WTC11 (cell line): ENCODE results near the gene GPAT3. TPM values are rescaled to one million over a fixed set of nuclear protein-coding genes. Genes with fewer than 3 reads are reported as not detected.

Experiments used
- ATAC-seq: fragments of 200-7000 bp; cut with Tn5 transposase; 2 replicates; pipeline ENCODE4 v1.10.0; 2021; ENCODE audit warnings: mild to moderate bottlenecking, moderate library complexity
- CTCF ChIA-PET: fragments of 300-600 bp; sonication (Branson Sonifier 250); formaldehyde crosslinking; loops from one replicate; lab custom pipeline; 2021; ENCODE audit warnings: antibody characterized with exemption; lab: Charles Lee
- POLR2A ChIA-PET: fragments of 350-600 bp; sonication (Branson Sonifier 250); formaldehyde crosslinking; loops from one replicate; lab custom pipeline; 2021; ENCODE audit warnings: antibody characterized with exemption; lab: Charles Lee
- DNase-seq: peaks from one replicate; pipeline ENCODE4 v3.0.0; 2021; ENCODE audit warnings: low spot score
- H3K27ac Mint-ChIP-seq: 2 replicates; pipeline ENCODE4 v1.8.0; 2021; ENCODE audit warnings: mixed read lengths
- H3K27me3 Mint-ChIP-seq: 2 replicates; pipeline ENCODE4 v1.8.0; 2021; ENCODE audit warnings: low read depth, mild to moderate bottlenecking, moderate library complexity, mixed read lengths
- H3K36me3 Mint-ChIP-seq: 2 replicates; pipeline ENCODE4 v1.8.0; 2021; ENCODE audit warnings: mixed read lengths
- H3K4me1 Mint-ChIP-seq: 2 replicates; pipeline ENCODE4 v1.8.0; 2022; ENCODE audit warnings: mixed read lengths
- H3K4me3 Mint-ChIP-seq: 2 replicates; pipeline ENCODE4 v1.8.0; 2021; ENCODE audit warnings: mild to moderate bottlenecking, moderate library complexity, mixed read lengths
- H3K9me3 Mint-ChIP-seq: 2 replicates; pipeline ENCODE4 v1.8.0; 2021; ENCODE audit warnings: mixed read lengths
- ATF1 ChIP-seq: sonication (generic); formaldehyde crosslinking; IDR thresholded peaks from 2 replicates; pipeline ENCODE4 v1.8.1; 2023; ENCODE audit warnings: mild to moderate bottlenecking, moderate library complexity, missing genetic modification reagents
- ELF4 ChIP-seq: sonication (generic); formaldehyde crosslinking; IDR thresholded peaks from 2 replicates; pipeline ENCODE4 v1.8.1; 2022; ENCODE audit warnings: low read depth, mild to moderate bottlenecking, moderate library complexity, missing genetic modification reagents
- ESRRA ChIP-seq: sonication (generic); formaldehyde crosslinking; IDR thresholded peaks from 2 replicates; pipeline ENCODE4 v1.8.1; 2022; ENCODE audit warnings: mild to moderate bottlenecking, missing genetic modification reagents, borderline replicate concordance
- FOXJ3 ChIP-seq: sonication (generic); formaldehyde crosslinking; IDR thresholded peaks from 2 replicates; pipeline ENCODE4 v1.9.0; 2021; ENCODE audit warnings: missing genetic modification reagents, mild to moderate bottlenecking, borderline replicate concordance
- GABPB1 ChIP-seq: sonication (generic); formaldehyde crosslinking; IDR thresholded peaks from 2 replicates; pipeline ENCODE4 v1.8.1; 2023; ENCODE audit warnings: mild to moderate bottlenecking, missing genetic modification reagents
- GRHL2 ChIP-seq: fragments of 250-450 bp; sonication (Bioruptor Pico); IDR thresholded peaks from 2 replicates; pipeline ENCODE4 v1.8.0; 2022; ENCODE audit warnings: mild to moderate bottlenecking, moderate library complexity; ENCODE audit not compliant: insufficient replicate concordance, severe bottlenecking
- JUN ChIP-seq: sonication (generic); formaldehyde crosslinking; IDR thresholded peaks from 2 replicates; pipeline ENCODE4 v1.8.0; 2023; ENCODE audit warnings: mild to moderate bottlenecking, missing genetic modification reagents
- MXD4 ChIP-seq: fragments of 250-450 bp; sonication (Bioruptor Pico); IDR thresholded peaks from 2 replicates; pipeline ENCODE4 v1.8.0; 2021; ENCODE audit warnings: mild to moderate bottlenecking, moderate library complexity, borderline replicate concordance
- MYBL2 ChIP-seq: sonication (generic); formaldehyde crosslinking; IDR thresholded peaks from 2 replicates; pipeline ENCODE4 v1.8.1; 2023; ENCODE audit warnings: mild to moderate bottlenecking, moderate library complexity, missing genetic modification reagents
- NR2C2 ChIP-seq: sonication (generic); formaldehyde crosslinking; IDR thresholded peaks from 2 replicates; pipeline ENCODE4 v1.8.0; 2022; ENCODE audit warnings: mild to moderate bottlenecking, missing genetic modification reagents
- TCF7 ChIP-seq: sonication (generic); formaldehyde crosslinking; IDR thresholded peaks from 2 replicates; pipeline ENCODE4 v1.8.0; 2022; ENCODE audit warnings: mild to moderate bottlenecking, low read depth, missing genetic modification reagents, moderate library complexity
- TEAD4 ChIP-seq: sonication (generic); formaldehyde crosslinking; IDR thresholded peaks from 2 replicates; pipeline ENCODE4 v1.8.0; 2022; ENCODE audit warnings: mild to moderate bottlenecking, missing genetic modification reagents
- TP53 ChIP-seq: sonication (generic); formaldehyde crosslinking; IDR thresholded peaks from 2 replicates; pipeline ENCODE4 v1.8.1; 2023; ENCODE audit warnings: mild to moderate bottlenecking, missing genetic modification reagents
- ZNF423 ChIP-seq: fragments of 250-450 bp; sonication (Bioruptor Pico); IDR thresholded peaks from 2 replicates; pipeline ENCODE4 v2.1.2; 2022; ENCODE audit warnings: mild to moderate bottlenecking, moderate library complexity
- ZNF671 ChIP-seq: fragments of 250-450 bp; sonication (Bioruptor Pico); IDR thresholded peaks from 2 replicates; pipeline ENCODE4 v1.8.0; 2021; ENCODE audit warnings: mild to moderate bottlenecking
- total RNA-seq: library from RNA; stranded (reverse); gene quantifications from 3 replicates; pipeline ENCODE4 v1.2.3, GENCODE V29; 2021
- TF ChIP-seq, protein P1 (sequence below): fragments of 200-600 bp; IDR thresholded peaks from 2 replicates; pipeline ENCODE4 v1.8.0; 2022; ENCODE audit warnings: antibody characterized with exemption
- TF ChIP-seq, protein P2 (sequence below): sonication (generic); formaldehyde crosslinking; conservative IDR thresholded peaks from 2 replicates; pipeline ENCODE4 v1.8.1; 2023; ENCODE audit warnings: mild to moderate bottlenecking, low read depth, missing genetic modification reagents, moderate library complexity
- TF ChIP-seq, protein P3 (sequence below): fragments of 250-450 bp; sonication (Bioruptor Pico); conservative IDR thresholded peaks from 2 replicates; pipeline ENCODE4 v1.9.0; 2021; ENCODE audit warnings: mild to moderate bottlenecking
- TF ChIP-seq, protein P4 (sequence below): fragments of 250-450 bp; sonication (Bioruptor Pico); IDR thresholded peaks from 2 replicates; pipeline ENCODE4 v1.8.0; 2021; ENCODE audit warnings: mild to moderate bottlenecking
- TF ChIP-seq, protein P5 (sequence below): fragments of 250-450 bp; sonication (Bioruptor Pico); IDR thresholded peaks from 2 replicates; pipeline ENCODE4 v1.9.0; 2021; ENCODE audit warnings: moderate library complexity, mild to moderate bottlenecking, inconsistent platforms, borderline replicate concordance
- TF ChIP-seq, protein P6 (sequence below): sonication (generic); formaldehyde crosslinking; IDR thresholded peaks from 2 replicates; pipeline ENCODE4 v1.8.1; 2023; ENCODE audit warnings: mild to moderate bottlenecking, moderate library complexity, missing genetic modification reagents

The GPAT3 gene
- total RNA-seq, 1 experiment from 2014 or later = 1.3 TPM

DNA sequence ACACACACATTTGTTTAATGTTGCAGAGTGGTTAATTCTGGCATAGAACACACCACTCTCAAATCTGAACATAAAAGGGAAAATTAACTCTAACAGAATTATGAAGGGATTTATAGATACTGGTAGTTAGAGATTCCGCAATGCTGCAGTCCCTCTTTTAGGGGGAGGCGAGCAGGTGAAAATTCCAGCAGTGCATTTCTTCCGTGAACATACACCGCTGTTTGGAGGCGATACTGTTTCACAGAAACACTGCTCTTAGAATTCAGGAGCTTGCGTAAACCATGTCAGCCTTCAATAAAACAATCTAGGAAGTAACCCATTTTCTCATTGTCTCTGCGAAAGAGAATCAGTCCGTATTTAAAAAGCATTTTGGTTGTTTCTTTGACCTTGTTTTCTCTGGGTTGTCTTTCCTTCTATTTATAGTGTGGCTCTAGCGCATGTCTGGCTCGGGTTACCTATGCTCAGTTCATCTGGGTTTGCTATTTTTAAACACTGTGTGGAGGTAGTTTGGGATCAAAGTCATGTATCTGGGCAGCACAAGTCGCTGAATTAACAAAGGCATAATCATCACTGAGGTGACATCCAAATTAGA is 90.4 kb downstream of the GPAT3 start:
- POLR2A ChIA-PET = interaction anchor here (0.6 kb wide), 1 partner anchor 1063 kb away, joined by 3 read pairs; no protein-coding TSS in a partner anchor
- ATAC-seq = no peak
- Mint-ChIP-seq H3K9me3 (peaks cover 40% of the 10 kb centered on the region), H3K36me3 (peaks cover 27% of the 10 kb centered on the region), H3K4me3 (no peak overlapping the region), H3K27me3 (peaks cover 7% of the 10 kb centered on the region; the same call in 1 of the 2 replicates), H3K4me1 (peaks cover 10% of the 10 kb centered on the region), H3K27ac (no peak overlapping the region; the same call in 1 of the 2 replicates)
- TF ChIP-seq MXD4 (CRISPR knock-in tag) (no peak), ZNF671 (no peak), MYBL2 (CRISPR knock-in tag) (no peak), JUN (CRISPR knock-in tag) (no peak), GABPB1 (CRISPR knock-in tag) (no peak), FOXJ3 (CRISPR knock-in tag) (no peak)
- TF ChIP-seq, protein P1, sequence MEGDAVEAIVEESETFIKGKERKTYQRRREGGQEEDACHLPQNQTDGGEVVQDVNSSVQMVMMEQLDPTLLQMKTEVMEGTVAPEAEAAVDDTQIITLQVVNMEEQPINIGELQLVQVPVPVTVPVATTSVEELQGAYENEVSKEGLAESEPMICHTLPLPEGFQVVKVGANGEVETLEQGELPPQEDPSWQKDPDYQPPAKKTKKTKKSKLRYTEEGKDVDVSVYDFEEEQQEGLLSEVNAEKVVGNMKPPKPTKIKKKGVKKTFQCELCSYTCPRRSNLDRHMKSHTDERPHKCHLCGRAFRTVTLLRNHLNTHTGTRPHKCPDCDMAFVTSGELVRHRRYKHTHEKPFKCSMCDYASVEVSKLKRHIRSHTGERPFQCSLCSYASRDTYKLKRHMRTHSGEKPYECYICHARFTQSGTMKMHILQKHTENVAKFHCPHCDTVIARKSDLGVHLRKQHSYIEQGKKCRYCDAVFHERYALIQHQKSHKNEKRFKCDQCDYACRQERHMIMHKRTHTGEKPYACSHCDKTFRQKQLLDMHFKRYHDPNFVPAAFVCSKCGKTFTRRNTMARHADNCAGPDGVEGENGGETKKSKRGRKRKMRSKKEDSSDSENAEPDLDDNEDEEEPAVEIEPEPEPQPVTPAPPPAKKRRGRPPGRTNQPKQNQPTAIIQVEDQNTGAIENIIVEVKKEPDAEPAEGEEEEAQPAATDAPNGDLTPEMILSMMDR = no peak
- TF ChIP-seq, protein P2, sequence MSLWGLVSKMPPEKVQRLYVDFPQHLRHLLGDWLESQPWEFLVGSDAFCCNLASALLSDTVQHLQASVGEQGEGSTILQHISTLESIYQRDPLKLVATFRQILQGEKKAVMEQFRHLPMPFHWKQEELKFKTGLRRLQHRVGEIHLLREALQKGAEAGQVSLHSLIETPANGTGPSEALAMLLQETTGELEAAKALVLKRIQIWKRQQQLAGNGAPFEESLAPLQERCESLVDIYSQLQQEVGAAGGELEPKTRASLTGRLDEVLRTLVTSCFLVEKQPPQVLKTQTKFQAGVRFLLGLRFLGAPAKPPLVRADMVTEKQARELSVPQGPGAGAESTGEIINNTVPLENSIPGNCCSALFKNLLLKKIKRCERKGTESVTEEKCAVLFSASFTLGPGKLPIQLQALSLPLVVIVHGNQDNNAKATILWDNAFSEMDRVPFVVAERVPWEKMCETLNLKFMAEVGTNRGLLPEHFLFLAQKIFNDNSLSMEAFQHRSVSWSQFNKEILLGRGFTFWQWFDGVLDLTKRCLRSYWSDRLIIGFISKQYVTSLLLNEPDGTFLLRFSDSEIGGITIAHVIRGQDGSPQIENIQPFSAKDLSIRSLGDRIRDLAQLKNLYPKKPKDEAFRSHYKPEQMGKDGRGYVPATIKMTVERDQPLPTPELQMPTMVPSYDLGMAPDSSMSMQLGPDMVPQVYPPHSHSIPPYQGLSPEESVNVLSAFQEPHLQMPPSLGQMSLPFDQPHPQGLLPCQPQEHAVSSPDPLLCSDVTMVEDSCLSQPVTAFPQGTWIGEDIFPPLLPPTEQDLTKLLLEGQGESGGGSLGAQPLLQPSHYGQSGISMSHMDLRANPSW (CRISPR knock-in tag) = no peak
- TF ChIP-seq, protein P3, sequence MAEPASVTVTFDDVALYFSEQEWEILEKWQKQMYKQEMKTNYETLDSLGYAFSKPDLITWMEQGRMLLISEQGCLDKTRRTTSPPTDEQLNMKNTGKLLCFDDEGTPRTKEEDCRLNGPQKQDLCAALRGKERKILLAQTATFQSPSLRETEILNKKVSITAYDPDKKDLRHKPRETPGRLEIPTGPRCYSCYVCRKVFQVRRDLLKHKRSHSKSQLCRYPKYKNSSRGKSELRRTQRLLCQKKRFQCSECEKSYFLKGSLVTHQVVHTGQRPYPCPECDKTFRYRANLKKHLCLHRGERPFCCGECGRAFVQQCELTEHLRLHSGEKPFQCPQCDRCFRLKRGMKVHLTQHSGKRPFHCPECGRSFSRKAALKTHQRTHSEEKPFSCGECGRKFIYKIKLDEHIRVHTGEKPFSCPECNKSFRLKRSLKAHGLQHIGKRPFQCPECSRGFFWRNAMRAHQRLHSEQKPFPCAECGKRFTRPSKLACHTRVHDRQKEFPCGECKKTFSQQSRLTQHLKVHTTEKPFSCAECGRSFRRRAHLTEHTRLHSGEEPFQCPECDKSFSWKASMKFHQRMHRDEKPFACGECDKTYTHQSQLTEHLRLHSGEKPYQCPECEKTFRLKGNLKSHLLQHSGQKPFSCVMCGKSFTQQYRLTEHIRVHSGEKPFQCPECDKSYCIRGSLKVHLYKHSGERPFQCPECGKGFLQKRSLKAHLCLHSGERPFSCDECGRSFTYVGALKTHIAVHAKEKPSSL = no peak
- CTCF ChIA-PET = no interaction called here
- no peak for DNase-seq

DNA sequence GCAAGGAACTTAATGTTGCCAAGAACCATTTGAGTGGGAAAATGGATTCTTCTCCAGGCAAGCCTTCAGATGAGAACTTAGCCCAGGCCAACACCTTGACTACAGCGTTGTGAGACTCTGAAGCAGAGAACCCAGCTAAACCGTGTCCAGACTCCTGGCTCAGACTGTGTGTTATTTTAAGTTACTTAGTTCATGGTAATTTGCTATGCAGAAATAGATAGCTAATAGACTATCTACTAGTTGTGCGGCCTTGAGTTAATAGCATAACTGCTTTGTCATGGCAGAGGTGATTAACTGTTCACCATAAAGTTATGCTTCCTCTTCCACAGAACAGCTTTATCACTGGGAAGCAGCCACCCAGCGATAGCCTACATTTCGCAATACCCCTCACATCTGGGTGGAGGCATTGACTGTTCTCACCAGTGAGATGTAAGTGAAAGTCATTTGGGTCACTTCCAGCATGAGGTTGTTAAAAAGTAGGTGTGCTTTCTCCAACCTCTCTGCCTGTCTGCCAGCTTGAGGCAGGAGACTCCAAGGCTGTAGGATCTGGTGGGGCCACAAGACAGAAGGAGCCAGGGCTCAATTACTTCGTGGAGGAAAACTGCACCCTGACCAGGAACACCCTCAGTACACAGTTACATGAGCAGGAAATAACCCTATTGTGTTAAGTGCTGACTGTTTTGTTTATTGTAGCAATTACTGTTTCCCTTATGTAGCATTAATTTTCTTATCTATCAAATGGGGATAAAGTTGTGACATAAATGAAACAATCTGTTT is 94.2 kb downstream of the GPAT3 start:
- ATAC-seq = no peak
- no peak for TF ChIP-seq ZNF423 (CRISPR knock-in tag)
- ChIA-PET POLR2A (interaction anchor here (0.8 kb wide), 1 partner anchor 98 kb away, joined by 3 read pairs; no protein-coding TSS in a partner anchor), CTCF (no interaction called here)
- peaks cover 10% of the 10 kb centered on the region for H3K4me1 Mint-ChIP-seq
- H3K4me3 Mint-ChIP-seq = no peak overlapping the region
- H3K27ac Mint-ChIP-seq = no peak overlapping the region
- no peak for DNase-seq
- H3K27me3 Mint-ChIP-seq = no peaks in the 10 kb centered on the region
- H3K9me3 Mint-ChIP-seq = peaks cover 7% of the 10 kb centered on the region
- H3K36me3 Mint-ChIP-seq = no peaks in the 10 kb centered on the region

DNA sequence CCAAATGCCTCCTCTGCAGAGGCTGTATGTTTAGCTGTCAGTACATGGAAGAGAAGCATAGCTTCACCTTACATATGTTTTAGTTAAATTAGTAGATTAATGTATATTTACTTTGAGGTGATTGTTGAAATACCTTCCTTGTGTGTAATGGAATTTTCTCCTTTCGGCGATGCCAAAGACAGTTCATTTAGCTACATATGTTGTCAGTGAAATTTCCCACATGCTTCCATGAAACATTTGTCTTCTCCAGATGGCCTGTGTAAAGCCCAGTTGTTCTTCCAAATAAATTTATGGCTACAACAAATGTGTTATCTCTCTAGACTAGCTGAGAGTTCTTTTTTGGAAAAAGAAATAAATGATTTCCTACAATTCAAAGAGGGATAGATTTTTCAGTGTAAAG is 95.2 kb downstream of the GPAT3 start:
- POLR2A ChIA-PET = no interaction called here
- no peak for DNase-seq
- Mint-ChIP-seq H3K9me3 (peaks cover 7% of the 10 kb centered on the region), H3K4me1 (peaks cover 6% of the 10 kb centered on the region), H3K36me3 (no peaks in the 10 kb centered on the region), H3K27me3 (no peaks in the 10 kb centered on the region), H3K4me3 (no peak overlapping the region), H3K27ac (no peak overlapping the region)
- ATAC-seq = no peak
- CTCF ChIA-PET = no interaction called here
- TF ChIP-seq JUN (CRISPR knock-in tag) = no peak
- TF ChIP-seq TEAD4 = no peak
- TF ChIP-seq, protein P4, sequence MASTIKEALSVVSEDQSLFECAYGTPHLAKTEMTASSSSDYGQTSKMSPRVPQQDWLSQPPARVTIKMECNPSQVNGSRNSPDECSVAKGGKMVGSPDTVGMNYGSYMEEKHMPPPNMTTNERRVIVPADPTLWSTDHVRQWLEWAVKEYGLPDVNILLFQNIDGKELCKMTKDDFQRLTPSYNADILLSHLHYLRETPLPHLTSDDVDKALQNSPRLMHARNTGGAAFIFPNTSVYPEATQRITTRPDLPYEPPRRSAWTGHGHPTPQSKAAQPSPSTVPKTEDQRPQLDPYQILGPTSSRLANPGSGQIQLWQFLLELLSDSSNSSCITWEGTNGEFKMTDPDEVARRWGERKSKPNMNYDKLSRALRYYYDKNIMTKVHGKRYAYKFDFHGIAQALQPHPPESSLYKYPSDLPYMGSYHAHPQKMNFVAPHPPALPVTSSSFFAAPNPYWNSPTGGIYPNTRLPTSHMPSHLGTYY (CRISPR knock-in tag) = no peak
- TF ChIP-seq, protein P5, sequence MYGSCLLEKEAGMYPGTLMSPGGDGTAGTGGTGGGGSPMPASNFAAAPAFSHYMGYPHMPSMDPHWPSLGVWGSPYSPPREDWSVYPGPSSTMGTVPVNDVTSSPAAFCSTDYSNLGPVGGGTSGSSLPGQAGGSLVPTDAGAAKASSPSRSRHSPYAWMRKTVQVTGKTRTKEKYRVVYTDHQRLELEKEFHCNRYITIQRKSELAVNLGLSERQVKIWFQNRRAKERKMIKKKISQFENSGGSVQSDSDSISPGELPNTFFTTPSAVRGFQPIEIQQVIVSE (CRISPR knock-in tag) = no peak
- TF ChIP-seq TP53 = no peak
- TF ChIP-seq ATF1 (CRISPR knock-in tag) = no peak
- no peak for TF ChIP-seq ZNF671
- no peak for TF ChIP-seq ELF4 (CRISPR knock-in tag)
- TF ChIP-seq TCF7 (CRISPR knock-in tag) = no peak
- TF ChIP-seq, protein P6, sequence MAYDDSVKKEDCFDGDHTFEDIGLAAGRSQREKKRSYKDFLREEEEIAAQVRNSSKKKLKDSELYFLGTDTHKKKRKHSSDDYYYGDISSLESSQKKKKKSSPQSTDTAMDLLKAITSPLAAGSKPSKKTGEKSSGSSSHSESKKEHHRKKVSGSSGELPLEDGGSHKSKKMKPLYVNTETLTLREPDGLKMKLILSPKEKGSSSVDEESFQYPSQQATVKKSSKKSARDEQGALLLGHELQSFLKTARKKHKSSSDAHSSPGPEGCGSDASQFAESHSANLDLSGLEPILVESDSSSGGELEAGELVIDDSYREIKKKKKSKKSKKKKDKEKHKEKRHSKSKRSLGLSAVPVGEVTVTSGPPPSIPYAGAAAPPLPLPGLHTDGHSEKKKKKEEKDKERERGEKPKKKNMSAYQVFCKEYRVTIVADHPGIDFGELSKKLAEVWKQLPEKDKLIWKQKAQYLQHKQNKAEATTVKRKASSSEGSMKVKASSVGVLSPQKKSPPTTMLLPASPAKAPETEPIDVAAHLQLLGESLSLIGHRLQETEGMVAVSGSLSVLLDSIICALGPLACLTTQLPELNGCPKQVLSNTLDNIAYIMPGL (CRISPR knock-in tag) = no peak
- no peak for TF ChIP-seq NR2C2 (CRISPR knock-in tag)
- no peak for TF ChIP-seq GRHL2 (CRISPR knock-in tag)
- TF ChIP-seq ESRRA = no peak
